Suppressor macrophage (primary cell): ENCODE measurements around the gene UGT1A10.
"Not testable (repeated sequence)": the region's sequence is repeated elsewhere in the genome, so short reads cannot be mapped to it uniquely, and the experiment has no call there.

Source experiments
- DNase-seq, 4 experiments: peaks; one replicate each; pipeline ENCODE4 v3.0.0-alpha.2; 2020 to 2022

UGT1A10 gene

DNA sequence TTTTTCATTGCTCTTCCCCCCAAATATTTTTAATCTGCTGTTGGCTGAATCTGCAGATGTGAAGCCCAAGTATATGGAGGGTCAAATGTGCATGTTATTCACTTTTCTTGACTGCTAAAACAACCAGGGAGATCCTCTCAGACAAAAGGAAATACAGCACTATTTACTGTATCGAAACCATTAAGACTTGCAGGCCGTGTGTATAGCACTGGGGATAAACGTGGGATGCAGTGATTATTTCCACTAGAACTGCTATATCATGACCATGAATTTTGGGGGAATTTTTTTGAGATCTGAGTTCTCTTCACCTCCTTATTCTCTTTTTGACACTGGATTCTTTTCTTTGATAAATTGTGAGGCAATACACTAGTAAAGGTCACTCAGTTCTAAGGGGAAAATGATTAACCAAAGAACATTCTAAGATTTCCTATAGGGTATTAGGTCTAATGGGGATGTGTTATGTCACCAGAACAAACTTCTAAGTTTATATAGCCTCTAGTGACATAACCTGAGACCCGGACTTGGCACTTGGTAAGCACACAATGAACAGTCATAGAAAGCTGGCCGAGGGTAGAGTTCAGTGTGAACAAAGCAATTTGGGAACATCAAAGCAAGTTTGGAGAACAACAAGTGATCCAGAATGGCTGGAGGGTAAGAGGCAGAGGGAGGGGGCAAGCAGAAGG, 109.0 kb downstream of the UGT1A10 start:
- no peak for DNase-seq

DNA sequence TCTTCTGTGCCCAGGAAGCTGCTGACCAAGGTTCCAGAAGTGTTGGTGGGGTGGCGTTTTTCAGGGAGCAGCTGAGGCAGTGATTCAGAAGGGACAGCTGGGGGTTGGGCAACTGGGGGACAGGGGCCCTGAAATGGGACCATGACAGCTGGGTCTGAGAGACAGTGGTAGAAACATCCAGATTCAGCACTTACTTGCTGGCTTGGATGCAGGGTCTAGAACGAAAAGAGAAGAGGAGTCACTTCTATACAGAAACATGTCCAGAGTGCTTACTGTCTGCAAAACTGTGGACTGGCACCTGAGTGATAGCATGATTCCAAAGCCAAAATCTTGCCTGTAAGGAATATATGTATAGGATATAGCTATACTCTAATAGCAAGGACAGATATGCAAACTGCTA, 109.6 kb downstream of the UGT1A10 start:
- not testable (repeated sequence) for DNase-seq

DNA sequence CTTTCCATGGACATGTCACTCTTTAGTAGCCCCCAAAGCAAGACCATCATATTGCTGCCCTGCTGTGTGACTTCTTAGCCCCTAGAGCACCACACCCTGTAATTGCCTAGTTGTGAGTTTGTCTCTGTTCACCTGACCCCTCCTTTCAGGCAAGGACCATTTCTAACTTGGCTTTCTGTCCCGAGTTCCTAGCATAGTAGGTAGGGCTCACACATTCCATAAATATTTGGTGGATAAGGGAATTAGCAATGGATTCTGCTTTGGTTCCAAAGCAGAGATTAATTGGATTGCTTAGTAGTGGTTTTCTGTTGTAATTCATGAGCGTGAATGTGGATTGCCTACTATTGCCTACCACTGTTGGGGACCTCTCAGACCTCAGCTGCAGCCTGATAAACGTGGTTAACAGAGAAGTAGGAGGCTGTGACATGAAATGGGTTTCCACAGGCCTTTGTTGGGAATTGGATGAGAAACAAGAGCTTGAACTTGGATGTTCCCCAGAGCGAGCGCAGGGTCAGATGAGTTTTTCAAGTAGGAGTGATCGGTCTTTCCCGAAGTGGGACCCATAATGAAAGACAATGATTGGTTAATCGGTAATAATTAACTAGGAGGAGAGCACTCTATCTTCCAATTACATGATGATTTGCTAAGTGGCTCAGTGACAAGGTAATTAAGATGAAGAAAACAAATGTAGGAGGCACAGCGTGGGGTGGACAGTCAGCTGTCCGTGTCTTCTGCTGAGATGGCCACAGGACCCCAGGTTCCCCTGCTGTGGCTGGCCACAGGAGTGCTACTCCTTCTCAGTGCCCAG, 110.4 kb downstream of the UGT1A10 start:
- no peak for DNase-seq

GRCh38 chr2:233747283-233747544, 111.0 kb downstream of the UGT1A10 start:
- no peak for DNase-seq

DNA sequence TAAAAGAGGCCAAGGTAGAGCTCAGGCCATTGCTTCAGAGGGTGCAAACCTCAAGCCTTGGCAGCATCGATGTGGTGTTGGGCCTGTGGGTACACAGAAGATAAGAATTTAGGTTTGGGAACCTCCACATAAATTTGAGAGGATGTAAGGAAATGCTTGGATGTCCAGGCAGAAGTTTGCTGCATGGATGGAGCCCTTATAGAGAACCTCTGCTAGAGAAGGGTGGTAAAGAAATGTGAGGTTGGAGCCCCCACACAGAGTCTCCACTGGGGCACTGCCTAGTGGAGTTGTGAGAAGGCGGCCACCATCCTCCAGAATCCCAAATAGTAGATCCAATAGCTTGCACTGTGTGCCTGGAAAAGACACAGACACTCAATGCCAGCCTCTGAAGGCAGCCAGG, 114.4 kb downstream of the UGT1A10 start:
- DNase-seq: not testable (repeated sequence)

DNA sequence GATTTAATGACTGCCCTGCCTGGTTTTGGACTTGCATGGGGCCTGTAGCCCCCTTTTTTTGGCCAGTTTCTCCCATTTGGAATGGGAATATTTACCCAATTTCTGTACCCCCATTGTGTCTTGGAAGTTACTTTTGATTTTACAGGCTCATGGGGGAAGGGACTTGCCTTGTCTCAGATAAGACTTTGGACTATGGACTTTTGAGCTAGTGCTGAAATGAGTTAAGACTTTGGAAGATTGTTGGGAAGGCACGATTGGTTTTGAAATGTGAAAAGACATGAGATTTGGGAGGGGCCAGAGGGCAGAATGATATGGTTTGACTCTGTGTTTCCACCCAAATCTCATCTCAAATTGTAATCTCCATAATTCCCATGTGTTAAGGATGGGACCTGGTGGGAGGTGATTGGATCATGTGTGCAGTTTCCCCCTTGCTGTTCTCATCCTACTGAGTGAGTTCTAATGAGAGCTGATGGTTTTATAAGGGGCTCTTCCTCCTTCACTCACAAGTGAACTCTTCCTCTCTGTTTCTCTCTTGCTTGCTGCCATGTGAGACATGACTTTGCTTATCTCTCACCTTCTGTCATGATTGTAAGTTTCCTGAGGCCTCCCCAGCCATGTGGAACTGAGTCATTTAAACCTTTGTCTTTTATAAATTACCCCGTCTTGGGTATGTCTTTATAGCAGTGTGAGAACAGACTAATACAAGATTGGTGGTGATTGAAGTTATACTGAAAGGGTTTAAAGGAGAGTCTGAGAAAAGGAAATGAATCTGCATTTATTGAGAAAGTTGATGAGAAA, 115.2 kb downstream of the UGT1A10 start:
- DNase-seq: not testable (repeated sequence)

DNA sequence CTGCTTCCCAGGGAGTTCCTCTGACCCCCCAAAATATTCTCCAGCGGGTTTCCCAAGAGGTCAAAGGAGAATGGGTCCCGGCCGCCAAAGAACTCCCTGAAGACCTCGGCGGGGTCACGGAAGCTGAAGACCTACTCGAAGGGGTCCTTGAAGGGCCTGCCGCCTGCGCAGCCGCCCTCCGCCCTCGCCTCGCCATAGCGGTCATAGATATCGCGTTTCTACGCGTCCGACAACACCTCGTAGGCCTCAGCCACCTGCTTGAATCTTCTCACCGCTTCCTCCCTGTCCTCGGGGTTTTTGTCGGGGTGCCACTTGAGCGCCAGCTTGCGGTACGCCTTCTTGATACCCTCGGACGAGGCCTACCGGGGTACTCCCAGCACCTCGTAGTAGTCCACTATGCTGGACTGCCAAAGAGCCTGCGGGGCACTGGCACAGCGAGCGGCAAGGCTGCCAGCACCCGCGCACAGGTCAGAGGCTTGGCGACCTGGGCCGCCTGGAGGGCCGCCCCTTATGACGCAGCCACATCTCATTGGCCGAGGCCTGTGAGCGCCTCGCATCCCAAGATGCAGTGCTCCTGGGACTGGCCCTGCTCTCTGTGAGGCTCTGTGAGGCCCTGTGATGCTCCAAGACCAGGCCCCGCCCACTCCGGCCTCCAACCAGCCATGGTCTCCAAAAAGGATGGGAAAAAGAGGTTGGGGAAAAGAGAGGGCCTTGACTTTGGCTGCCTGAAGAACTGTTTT, 118.8 kb downstream of the UGT1A10 start:
- no peak for DNase-seq

GRCh38 chr2:233756429-233757081, 120.3 kb downstream of the UGT1A10 start:
- no peak for DNase-seq

- no peak for DNase-seq
Measured at GRCh38 chr2:233758141-233758540, 121.9 kb downstream of the UGT1A10 start.

DNA sequence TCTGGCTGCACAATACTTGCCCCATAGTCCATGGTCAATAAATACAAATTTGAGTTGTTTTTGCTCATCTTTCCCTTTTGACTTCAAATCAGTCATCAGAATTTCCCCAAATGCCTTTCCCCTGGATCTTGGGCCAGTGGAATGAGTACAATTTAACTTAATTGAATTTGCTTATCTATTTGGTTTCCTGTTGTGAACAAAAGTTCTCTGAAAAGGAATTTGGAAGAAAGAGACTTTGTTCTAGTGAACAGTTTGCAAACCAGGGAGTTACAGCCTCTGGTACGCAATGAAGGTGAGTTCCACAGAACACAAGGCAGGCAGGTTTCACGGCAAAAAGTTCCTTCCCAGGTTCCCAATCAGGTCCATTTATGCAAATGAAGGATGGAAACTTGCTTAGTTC, 122.6 kb downstream of the UGT1A10 start:
- DNase-seq: no peak

GRCh38 chr2:233760043-233760442, 123.8 kb downstream of the UGT1A10 start, which contains the start of gene UGT1A1:
Gene UGT1A1 (plus strand): TSS chr2:233760270. CDS start chr2:233760288, 18 bp downstream.
- DNase-seq: no peak

DNA sequence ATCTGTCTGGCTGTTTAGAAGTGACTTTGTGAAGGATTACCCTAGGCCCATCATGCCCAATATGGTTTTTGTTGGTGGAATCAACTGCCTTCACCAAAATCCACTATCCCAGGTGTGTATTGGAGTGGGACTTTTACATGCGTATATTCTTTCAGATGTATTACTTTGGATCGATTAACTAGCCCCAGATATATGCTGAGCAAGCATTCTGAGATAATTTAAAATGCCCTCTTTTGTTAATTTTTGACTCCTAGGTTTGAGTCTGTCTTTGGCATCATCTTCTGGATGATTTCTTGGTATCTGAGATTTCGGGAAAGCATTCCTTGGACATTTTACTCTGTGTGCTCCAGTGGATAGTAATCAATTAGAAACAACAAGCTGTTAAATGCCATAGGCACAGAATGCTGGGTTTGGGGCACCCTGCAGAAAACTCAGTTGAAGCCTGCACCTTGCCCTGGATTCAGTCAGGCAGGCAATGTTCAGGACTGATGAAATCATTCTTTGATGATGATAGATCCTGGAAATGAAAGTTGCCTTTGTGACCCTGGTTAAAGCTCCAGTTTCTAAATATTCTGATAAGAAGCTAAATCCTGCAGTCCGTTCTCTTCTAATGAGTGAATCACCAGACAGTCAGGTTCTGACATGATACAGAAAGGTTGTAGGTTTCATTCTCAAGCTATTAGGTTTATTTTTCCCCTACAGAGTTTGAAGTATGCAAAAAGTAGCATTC, 125.0 kb downstream of the UGT1A10 start:
- no peak for DNase-seq

DNA sequence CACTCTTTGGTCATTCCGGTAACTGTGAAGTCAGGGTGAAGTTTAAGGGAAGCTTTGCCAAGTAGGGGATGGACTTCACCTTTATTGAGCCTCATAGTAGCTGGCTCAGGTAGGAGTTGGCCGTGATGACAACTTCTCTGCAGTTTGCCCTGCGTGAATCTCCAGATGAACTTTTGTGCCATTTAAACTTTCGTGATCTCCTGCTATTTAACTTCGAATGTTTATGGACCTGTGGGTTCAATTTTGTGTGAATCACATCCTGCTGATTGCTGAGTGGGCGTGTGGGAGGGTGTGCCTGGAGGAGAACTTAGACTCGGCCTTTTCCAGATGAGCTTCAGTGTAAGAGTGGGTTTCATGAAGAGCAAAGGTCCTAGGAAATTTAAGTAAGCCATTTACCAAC, 128.0 kb downstream of the UGT1A10 start:
- peak; percentile 5 to 39 (median 33) for DNase-seq

DNA sequence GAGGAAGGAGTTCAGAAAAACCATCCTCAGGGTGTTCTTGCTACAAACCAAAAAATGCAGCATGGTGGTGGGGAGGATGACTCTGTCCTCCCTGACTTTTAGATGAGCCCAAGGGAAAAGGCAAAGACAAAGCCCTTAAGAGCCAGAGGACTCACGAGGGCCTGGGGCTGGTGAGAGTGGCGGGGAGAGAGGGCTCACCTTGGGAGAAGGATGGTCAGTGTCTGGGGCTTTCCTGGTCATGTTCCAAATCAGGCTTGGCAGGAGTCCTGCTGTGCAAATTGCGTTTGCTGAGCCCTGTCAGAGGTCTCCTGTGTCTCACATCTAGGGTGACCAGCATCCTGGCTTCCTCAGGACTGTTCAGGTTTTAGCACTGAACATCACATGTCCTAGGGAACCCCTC, 128.5 kb downstream of the UGT1A10 start:
- no peak for DNase-seq

GRCh38 chr2:233766416-233766815, 130.2 kb downstream of the UGT1A10 start:
- no peak for DNase-seq

DNA sequence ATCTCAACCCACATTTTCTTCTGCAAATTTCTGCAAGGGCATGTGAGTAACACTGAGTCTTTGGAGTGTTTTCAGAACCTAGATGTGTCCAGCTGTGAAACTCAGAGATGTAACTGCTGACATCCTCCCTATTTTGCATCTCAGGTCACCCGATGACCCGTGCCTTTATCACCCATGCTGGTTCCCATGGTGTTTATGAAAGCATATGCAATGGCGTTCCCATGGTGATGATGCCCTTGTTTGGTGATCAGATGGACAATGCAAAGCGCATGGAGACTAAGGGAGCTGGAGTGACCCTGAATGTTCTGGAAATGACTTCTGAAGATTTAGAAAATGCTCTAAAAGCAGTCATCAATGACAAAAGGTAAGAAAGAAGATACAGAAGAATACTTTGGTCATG, 131.8 kb downstream of the UGT1A10 start:
- DNase-seq: no peak

DNA sequence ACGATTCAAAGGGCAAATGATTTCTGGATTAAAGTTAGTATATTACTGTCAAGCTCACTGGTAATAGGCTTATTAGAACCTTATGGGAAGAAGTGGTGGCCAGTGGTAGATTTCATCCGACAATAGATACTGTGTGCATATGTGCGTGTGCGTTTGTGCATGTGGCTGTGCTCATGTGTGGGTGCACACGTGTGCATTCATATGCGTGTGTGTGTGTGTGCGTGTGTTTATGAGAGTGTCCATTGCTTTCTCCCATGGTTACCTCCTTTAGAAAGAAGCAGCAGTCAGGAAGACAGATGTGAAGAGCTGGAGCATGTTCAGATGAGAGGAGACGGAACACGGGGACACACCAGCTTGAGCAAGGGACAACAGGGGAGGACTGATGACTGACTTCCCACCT, 133.0 kb downstream of the UGT1A10 start:
- no peak for DNase-seq

GRCh38 chr2:233772153-233772552, 135.9 kb downstream of the UGT1A10 start:
- no peak for DNase-seq

- no peak for DNase-seq
Measured at GRCh38 chr2:233772583-233772982, 136.3 kb downstream of the UGT1A10 start.

DNA sequence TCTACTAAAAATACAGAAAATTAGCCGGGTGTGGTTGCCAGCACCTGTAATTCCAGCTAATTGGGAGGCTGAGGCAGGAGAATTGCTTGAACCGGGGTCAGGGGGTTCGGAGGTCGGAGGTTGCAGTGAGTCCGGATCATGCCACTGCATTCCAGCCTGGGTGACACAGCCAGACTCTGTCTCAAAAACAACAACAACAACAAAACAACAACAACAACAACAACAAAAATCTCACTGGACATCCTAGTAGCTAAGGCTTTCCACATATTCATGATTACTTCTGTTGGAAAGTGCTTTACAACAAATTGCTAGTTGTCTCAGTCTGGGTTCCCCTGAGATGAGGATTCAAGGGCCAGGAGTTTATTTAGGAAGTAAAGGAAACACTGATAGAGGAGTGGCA, 137.6 kb downstream of the UGT1A10 start:
- DNase-seq: no peak

- DNase-seq: no peak
Measured at GRCh38 chr2:233775414-233775813, 139.2 kb downstream of the UGT1A10 start.

DNA sequence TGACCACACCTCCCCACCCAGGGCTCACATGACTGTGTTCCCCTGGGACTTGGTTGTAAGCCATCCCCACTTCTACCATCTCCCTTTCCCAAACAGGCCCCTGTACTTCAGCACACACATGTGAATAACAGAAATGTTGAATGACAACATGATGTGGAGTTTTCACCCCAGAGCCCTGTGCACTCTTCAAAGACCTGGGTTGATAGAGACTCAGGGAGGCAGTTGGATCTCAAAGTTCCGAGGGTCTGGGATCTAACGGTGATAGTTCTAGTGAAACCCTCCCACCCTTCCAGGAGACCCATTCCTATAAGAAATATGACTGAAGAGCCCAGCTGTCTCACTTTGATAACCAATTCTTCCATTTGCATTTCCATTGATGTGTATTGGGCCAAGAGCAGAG, 141.8 kb downstream of the UGT1A10 start, which contains the start of gene MROH2A:
Gene MROH2A, plus strand, starts transcription at position 301 of the 400 bp plus-strand sequence. CDS start 1,029 bp downstream, outside the sequence.
- DNase-seq: no peak
